WTC11 (cell line): Measurements from ENCODE around the gene HNF1B. TPM values are rescaled to one million over a fixed set of nuclear protein-coding genes. Genes with fewer than 3 reads are reported as not detected.
A peak's percentile ranks its signal among the peaks of the same experiment; 100 is the strongest.

Experiments used
- ATAC-seq: fragments of 200-7000 bp; cut with Tn5 transposase; 2 replicates; pipeline ENCODE4 v1.10.0; 2021; ENCODE audit warnings: mild to moderate bottlenecking, moderate library complexity
- CTCF ChIA-PET: fragments of 300-600 bp; sonication (Branson Sonifier 250); formaldehyde crosslinking; loops from one replicate; lab custom pipeline; 2021; ENCODE audit warnings: antibody characterized with exemption; lab: Charles Lee
- POLR2A ChIA-PET: fragments of 350-600 bp; sonication (Branson Sonifier 250); formaldehyde crosslinking; loops from one replicate; lab custom pipeline; 2021; ENCODE audit warnings: antibody characterized with exemption; lab: Charles Lee
- DNase-seq: peaks from one replicate; pipeline ENCODE4 v3.0.0; 2021; ENCODE audit warnings: low spot score
- H3K27ac Mint-ChIP-seq: 2 replicates; pipeline ENCODE4 v1.8.0; 2021; ENCODE audit warnings: mixed read lengths
- H3K27me3 Mint-ChIP-seq: 2 replicates; pipeline ENCODE4 v1.8.0; 2021; ENCODE audit warnings: low read depth, mild to moderate bottlenecking, moderate library complexity, mixed read lengths
- H3K36me3 Mint-ChIP-seq: 2 replicates; pipeline ENCODE4 v1.8.0; 2021; ENCODE audit warnings: mixed read lengths
- H3K4me1 Mint-ChIP-seq: 2 replicates; pipeline ENCODE4 v1.8.0; 2022; ENCODE audit warnings: mixed read lengths
- H3K4me3 Mint-ChIP-seq: 2 replicates; pipeline ENCODE4 v1.8.0; 2021; ENCODE audit warnings: mild to moderate bottlenecking, moderate library complexity, mixed read lengths
- H3K9me3 Mint-ChIP-seq: 2 replicates; pipeline ENCODE4 v1.8.0; 2021; ENCODE audit warnings: mixed read lengths
- CBFB ChIP-seq: sonication (generic); formaldehyde crosslinking; IDR thresholded peaks from 2 replicates; pipeline ENCODE4 v1.8.1; 2022; ENCODE audit warnings: mild to moderate bottlenecking, low read depth, missing genetic modification reagents
- FOXK1 ChIP-seq: sonication (generic); formaldehyde crosslinking; IDR thresholded peaks from 2 replicates; pipeline ENCODE4 v1.8.0; 2022; ENCODE audit warnings: mild to moderate bottlenecking, moderate library complexity, missing genetic modification reagents
- GABPB1 ChIP-seq: sonication (generic); formaldehyde crosslinking; IDR thresholded peaks from 2 replicates; pipeline ENCODE4 v1.8.1; 2023; ENCODE audit warnings: mild to moderate bottlenecking, missing genetic modification reagents
- HMGA2 ChIP-seq: fragments of 250-450 bp; sonication (Bioruptor Pico); IDR thresholded peaks from 2 replicates; pipeline ENCODE4 v1.4.0; 2021; ENCODE audit warnings: mild to moderate bottlenecking, moderate library complexity
- JUN ChIP-seq: sonication (generic); formaldehyde crosslinking; IDR thresholded peaks from 2 replicates; pipeline ENCODE4 v1.8.0; 2023; ENCODE audit warnings: mild to moderate bottlenecking, missing genetic modification reagents
- ZBTB21 ChIP-seq: sonication (generic); formaldehyde crosslinking; IDR thresholded peaks from 2 replicates; pipeline ENCODE4 v1.8.1; 2023; ENCODE audit warnings: mild to moderate bottlenecking, missing genetic modification reagents, borderline replicate concordance
- ZNF138 ChIP-seq: sonication (generic); formaldehyde crosslinking; conservative IDR thresholded peaks from 2 replicates; pipeline ENCODE4 v1.8.1; 2022; ENCODE audit warnings: mild to moderate bottlenecking, moderate library complexity, missing genetic modification reagents
- ZNF423 ChIP-seq: fragments of 250-450 bp; sonication (Bioruptor Pico); IDR thresholded peaks from 2 replicates; pipeline ENCODE4 v2.1.2; 2022; ENCODE audit warnings: mild to moderate bottlenecking, moderate library complexity
- total RNA-seq: library from RNA; stranded (reverse); gene quantifications from 3 replicates; pipeline ENCODE4 v1.2.3, GENCODE V29; 2021
- TF ChIP-seq, protein P1 (sequence below): fragments of 250-450 bp; sonication (Bioruptor Pico); conservative IDR thresholded peaks from 2 replicates; pipeline ENCODE4 v1.9.0; 2021; ENCODE audit warnings: mild to moderate bottlenecking
- TF ChIP-seq, protein P2 (sequence below): sonication (generic); formaldehyde crosslinking; IDR thresholded peaks from 2 replicates; pipeline ENCODE4 v1.8.1; 2022; ENCODE audit warnings: missing genetic modification reagents, borderline replicate concordance
- TF ChIP-seq, protein P3 (sequence below): sonication (generic); formaldehyde crosslinking; IDR thresholded peaks from 2 replicates; pipeline ENCODE4 v1.8.1; 2022; ENCODE audit warnings: low read depth, missing genetic modification reagents, borderline replicate concordance
- TF ChIP-seq, protein P4 (sequence below): sonication (generic); formaldehyde crosslinking; IDR thresholded peaks from 2 replicates; pipeline ENCODE4 v1.8.1; 2023; ENCODE audit warnings: mild to moderate bottlenecking, missing genetic modification reagents
- TF ChIP-seq, protein P5 (sequence below): sonication (generic); formaldehyde crosslinking; IDR thresholded peaks from 2 replicates; pipeline ENCODE4 v1.8.0; 2022; ENCODE audit warnings: mild to moderate bottlenecking, missing genetic modification reagents

The HNF1B gene
- total RNA-seq, 1 experiment from 2014 or later: 0.26 TPM

DNA sequence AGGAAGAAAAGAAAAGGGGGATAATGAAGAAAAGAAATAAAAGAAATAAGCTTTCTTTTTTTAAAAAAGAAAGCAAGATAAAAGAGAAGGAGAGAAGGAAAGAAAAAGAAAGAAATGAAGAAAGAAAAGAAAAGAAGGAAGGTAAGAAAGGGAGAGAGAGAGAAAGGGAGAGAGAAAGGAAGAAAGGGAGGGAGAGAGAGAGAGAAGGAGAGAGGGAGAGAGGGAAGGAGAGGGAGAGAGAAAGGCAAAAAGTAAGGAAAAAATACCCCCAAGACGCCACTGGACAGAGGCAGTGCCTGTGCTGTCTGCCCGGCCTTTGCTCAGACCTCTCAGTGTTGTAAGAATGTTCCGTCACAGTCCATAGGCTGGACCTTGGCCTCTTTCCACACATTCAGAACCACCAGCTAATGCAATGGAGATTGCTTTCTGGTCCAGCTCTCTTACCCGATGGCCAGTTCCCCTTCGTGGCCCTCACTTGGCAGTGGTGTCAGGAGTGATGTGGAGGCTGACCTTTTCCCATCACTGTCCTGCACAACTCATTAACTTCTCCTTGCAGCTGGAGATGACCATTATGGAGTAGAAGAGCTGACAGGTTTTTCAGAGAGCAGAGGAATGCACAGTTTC lies 14.3 kb upstream of the HNF1B start:
- ChIA-PET POLR2A (no interaction called here), CTCF (interaction anchor here (0.6 to 1.7 kb wide), 5 partner anchors 12 to 189 kb away, joined by 3 to 5 read pairs (median 4); partner anchors contain the start of gene SYNRG)
- no peaks in the 10 kb centered on the region for H3K36me3 Mint-ChIP-seq
- ATAC-seq: no peak
- H3K4me3 Mint-ChIP-seq: no peak overlapping the region
- no peaks in the 10 kb centered on the region for H3K4me1 Mint-ChIP-seq
- no peak overlapping the region for H3K27ac Mint-ChIP-seq
- TF ChIP-seq, protein P1, sequence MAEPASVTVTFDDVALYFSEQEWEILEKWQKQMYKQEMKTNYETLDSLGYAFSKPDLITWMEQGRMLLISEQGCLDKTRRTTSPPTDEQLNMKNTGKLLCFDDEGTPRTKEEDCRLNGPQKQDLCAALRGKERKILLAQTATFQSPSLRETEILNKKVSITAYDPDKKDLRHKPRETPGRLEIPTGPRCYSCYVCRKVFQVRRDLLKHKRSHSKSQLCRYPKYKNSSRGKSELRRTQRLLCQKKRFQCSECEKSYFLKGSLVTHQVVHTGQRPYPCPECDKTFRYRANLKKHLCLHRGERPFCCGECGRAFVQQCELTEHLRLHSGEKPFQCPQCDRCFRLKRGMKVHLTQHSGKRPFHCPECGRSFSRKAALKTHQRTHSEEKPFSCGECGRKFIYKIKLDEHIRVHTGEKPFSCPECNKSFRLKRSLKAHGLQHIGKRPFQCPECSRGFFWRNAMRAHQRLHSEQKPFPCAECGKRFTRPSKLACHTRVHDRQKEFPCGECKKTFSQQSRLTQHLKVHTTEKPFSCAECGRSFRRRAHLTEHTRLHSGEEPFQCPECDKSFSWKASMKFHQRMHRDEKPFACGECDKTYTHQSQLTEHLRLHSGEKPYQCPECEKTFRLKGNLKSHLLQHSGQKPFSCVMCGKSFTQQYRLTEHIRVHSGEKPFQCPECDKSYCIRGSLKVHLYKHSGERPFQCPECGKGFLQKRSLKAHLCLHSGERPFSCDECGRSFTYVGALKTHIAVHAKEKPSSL (CRISPR knock-in tag): no peak
- TF ChIP-seq, protein P2, sequence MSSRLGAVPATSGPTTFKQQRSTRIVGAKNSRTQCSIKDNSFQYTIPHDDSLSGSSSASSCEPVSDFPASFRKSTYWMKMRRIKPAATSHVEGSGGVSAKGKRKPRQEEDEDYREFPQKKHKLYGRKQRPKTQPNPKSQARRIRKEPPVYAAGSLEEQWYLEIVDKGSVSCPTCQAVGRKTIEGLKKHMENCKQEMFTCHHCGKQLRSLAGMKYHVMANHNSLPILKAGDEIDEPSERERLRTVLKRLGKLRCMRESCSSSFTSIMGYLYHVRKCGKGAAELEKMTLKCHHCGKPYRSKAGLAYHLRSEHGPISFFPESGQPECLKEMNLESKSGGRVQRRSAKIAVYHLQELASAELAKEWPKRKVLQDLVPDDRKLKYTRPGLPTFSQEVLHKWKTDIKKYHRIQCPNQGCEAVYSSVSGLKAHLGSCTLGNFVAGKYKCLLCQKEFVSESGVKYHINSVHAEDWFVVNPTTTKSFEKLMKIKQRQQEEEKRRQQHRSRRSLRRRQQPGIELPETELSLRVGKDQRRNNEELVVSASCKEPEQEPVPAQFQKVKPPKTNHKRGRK (CRISPR knock-in tag): 0 out of 2 replicates have a peak, but pooled peaks have one; percentile 27
- peaks cover 8% of the 10 kb centered on the region for H3K27me3 Mint-ChIP-seq
- no peak for DNase-seq
- no peaks in the 10 kb centered on the region for H3K9me3 Mint-ChIP-seq

DNA sequence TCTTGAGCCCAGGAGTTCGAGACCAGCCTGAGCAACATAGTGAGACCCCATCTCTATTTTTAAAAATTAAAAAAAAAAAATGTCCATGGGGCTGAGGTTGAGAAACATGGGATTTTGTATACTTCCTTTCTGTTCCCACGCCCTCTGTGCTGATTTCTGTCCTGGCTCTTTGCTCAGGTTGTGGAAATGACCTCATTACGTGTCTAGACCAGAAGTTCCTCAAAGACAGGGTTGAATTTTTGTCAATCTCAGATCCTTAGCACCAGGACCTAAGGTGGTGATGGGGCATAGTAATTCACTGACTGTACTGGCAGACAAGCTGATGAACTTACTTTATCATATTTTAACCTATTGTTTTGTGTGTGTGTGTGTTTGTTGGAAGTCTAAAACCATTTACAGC lies 11.2 kb upstream of the HNF1B start:
- no peaks in the 10 kb centered on the region for H3K36me3 Mint-ChIP-seq
- ChIA-PET POLR2A (interaction anchor here (0.8 kb wide), 1 partner anchor 61 kb away, joined by 3 read pairs; no protein-coding TSS in a partner anchor), CTCF (no interaction called here)
- H3K27ac Mint-ChIP-seq: no peak overlapping the region
- TF ChIP-seq ZNF138 (CRISPR knock-in tag) (no peak), JUN (CRISPR knock-in tag) (no peak), GABPB1 (CRISPR knock-in tag) (no peak), ZNF423 (CRISPR knock-in tag) (no peak), CBFB (CRISPR knock-in tag) (no peak), FOXK1 (CRISPR knock-in tag) (no peak), ZBTB21 (CRISPR knock-in tag) (no peak), HMGA2 (CRISPR knock-in tag) (no peak)
- TF ChIP-seq, protein P3, sequence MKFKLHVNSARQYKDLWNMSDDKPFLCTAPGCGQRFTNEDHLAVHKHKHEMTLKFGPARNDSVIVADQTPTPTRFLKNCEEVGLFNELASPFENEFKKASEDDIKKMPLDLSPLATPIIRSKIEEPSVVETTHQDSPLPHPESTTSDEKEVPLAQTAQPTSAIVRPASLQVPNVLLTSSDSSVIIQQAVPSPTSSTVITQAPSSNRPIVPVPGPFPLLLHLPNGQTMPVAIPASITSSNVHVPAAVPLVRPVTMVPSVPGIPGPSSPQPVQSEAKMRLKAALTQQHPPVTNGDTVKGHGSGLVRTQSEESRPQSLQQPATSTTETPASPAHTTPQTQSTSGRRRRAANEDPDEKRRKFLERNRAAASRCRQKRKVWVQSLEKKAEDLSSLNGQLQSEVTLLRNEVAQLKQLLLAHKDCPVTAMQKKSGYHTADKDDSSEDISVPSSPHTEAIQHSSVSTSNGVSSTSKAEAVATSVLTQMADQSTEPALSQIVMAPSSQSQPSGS (CRISPR knock-in tag): no peak
- TF ChIP-seq, protein P4, sequence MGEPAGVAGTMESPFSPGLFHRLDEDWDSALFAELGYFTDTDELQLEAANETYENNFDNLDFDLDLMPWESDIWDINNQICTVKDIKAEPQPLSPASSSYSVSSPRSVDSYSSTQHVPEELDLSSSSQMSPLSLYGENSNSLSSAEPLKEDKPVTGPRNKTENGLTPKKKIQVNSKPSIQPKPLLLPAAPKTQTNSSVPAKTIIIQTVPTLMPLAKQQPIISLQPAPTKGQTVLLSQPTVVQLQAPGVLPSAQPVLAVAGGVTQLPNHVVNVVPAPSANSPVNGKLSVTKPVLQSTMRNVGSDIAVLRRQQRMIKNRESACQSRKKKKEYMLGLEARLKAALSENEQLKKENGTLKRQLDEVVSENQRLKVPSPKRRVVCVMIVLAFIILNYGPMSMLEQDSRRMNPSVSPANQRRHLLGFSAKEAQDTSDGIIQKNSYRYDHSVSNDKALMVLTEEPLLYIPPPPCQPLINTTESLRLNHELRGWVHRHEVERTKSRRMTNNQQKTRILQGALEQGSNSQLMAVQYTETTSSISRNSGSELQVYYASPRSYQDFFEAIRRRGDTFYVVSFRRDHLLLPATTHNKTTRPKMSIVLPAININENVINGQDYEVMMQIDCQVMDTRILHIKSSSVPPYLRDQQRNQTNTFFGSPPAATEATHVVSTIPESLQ (CRISPR knock-in tag): no peak
- TF ChIP-seq, protein P5, sequence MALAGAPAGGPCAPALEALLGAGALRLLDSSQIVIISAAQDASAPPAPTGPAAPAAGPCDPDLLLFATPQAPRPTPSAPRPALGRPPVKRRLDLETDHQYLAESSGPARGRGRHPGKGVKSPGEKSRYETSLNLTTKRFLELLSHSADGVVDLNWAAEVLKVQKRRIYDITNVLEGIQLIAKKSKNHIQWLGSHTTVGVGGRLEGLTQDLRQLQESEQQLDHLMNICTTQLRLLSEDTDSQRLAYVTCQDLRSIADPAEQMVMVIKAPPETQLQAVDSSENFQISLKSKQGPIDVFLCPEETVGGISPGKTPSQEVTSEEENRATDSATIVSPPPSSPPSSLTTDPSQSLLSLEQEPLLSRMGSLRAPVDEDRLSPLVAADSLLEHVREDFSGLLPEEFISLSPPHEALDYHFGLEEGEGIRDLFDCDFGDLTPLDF (CRISPR knock-in tag): no peak
- TF ChIP-seq, all 79 proteins: peak for 0
- Mint-ChIP-seq H3K9me3 (no peaks in the 10 kb centered on the region), H3K4me3 (no peak overlapping the region), H3K4me1 (no peaks in the 10 kb centered on the region), H3K27me3 (peaks cover 6% of the 10 kb centered on the region)
- DNase-seq: no peak
- ATAC-seq: no peak
